Left lung (tissue), 10 donors: Measurements from ENCODE around the gene ADAP1. TPM values are rescaled to one million over a fixed set of nuclear protein-coding genes. Genes with fewer than 3 reads are reported as not detected.

Experiments
- ATAC-seq: fragments of 200-7000 bp; cut with Tn5 transposase; one replicate; pipeline ENCODE4 v1.9.1; 2020; ENCODE audit warnings: moderate library complexity
- DNase-seq, 4 donors: peaks; one replicate each; pipeline ENCODE4 v3.0.0-alpha.2; 2013 to 2020
- H3K27ac ChIP-seq, 2 donors: fragments of 200-600 bp; sonication (generic) in 1 of 2; one replicate each; pipeline versions ENCODE4 v1.5.0 to v1.8.0; 2020 to 2021
- H3K27me3 ChIP-seq, 2 donors: fragments of 200-600 bp; sonication (generic) in 1 of 2; one replicate each; pipeline versions ENCODE4 v1.5.0 to v1.8.0; 2020 to 2021
- H3K36me3 ChIP-seq, 2 donors: fragments of 200-600 bp; sonication (generic) in 1 of 2; one replicate each; pipeline versions ENCODE4 v1.5.0 to v1.8.0; 2020 to 2021
- H3K4me1 ChIP-seq, 2 donors: fragments of 200-600 bp; one replicate each; pipeline ENCODE4 v1.8.0; 2021
- H3K4me3 ChIP-seq, 2 donors: fragments of 200-600 bp; sonication (generic) in 1 of 2; one replicate each; pipeline versions ENCODE4 v1.5.0 to v1.8.0; 2020 to 2021; ENCODE audit warnings: mild to moderate bottlenecking in 1 of 2
- H3K9me3 ChIP-seq, 2 donors: fragments of 200-600 bp; sonication (generic) in 1 of 2; one replicate each; pipeline versions ENCODE4 v1.5.0 to v1.8.0; 2020 to 2021
- CTCF ChIP-seq, 2 donors: fragments of 200-600 bp; sonication (generic) in 1 of 2; IDR thresholded peaks; one replicate each; pipeline versions ENCODE4 v1.5.0 to v1.8.0; 2021; ENCODE audit warnings: antibody characterized with exemption in 2 of 2
- intact Hi-C, 2 donors: fragments of 100-400 bp; cut with DNase I; formaldehyde crosslinking; loops; one replicate each; pipeline versions ENCODE4 v1.11.2 to v1.14.2; 2022
- polyA plus RNA-seq, 6 donors: library from polyadenylated mRNA; unstranded; fragments of 120-200 nt; gene quantifications; one replicate each; pipeline ENCODE4 v1.2.1, GENCODE V29; 2013; ENCODE audit not compliant: insufficient read length in 6 of 6
- total RNA-seq, 2 donors: library from RNA; stranded (reverse); fragmentation: NEBNext Ultra II Directional; extraction: Animal tissue kit (Norgen Biotek cat#: 25700); gene quantifications; one replicate each; pipeline ENCODE4 v1.2.1, GENCODE V29; 2021
- donor health status: DM: no; HTN: yes; CAD: no.
- donor health status: DM: no; HTN: no; CAD: no.

The ADAP1 gene
- total and polyA plus RNA-seq, 8 donors = 5.1 to 35.1 (median 8.5) TPM

GRCh38 chr7:896346-897075 is 58.0 kb downstream of the ADAP1 start:
- intact Hi-C loops = no loop called here
- peak in 1 of 4 donors; percentile 77 for DNase-seq
- no peak overlapping the region for H3K4me3 ChIP-seq
- H3K27ac ChIP-seq = no peak overlapping the region
- H3K9me3 ChIP-seq = no peaks in the 10 kb centered on the region
- TF ChIP-seq CTCF (IDR thresholded peaks at IDR 0.05) = no peak
- H3K4me1 ChIP-seq = peaks cover 0 to 15% of the 10 kb centered on the region in 2 donors
- no peak for ATAC-seq
- H3K36me3 ChIP-seq = peaks cover 0 to 78% of the 10 kb centered on the region in 2 donors
- no peaks in the 10 kb centered on the region for H3K27me3 ChIP-seq

- Histone ChIP-seq H3K36me3 (peaks cover 0 to 87% of the 10 kb centered on the region in 2 donors), H3K9me3 (no peaks in the 10 kb centered on the region), H3K27me3 (no peaks in the 10 kb centered on the region), H3K4me1 (peaks cover 0 to 10% of the 10 kb centered on the region in 2 donors), H3K27ac (no peak overlapping the region), H3K4me3 (no peak overlapping the region)
- no peak for TF ChIP-seq CTCF (IDR thresholded peaks at IDR 0.05)
- intact Hi-C loops = no loop called here
- ATAC-seq (no peak), DNase-seq (peak in 1 of 4 donors; percentile 82)
Measured at GRCh38 chr7:895451-896052, 58.9 kb downstream of the ADAP1 start.

- Histone ChIP-seq H3K36me3 (peaks cover 0 to 88% of the 10 kb centered on the region in 2 donors), H3K27ac (no peak overlapping the region), H3K9me3 (no peaks in the 10 kb centered on the region), H3K4me1 (peaks cover 0 to 10% of the 10 kb centered on the region in 2 donors), H3K4me3 (no peak overlapping the region), H3K27me3 (no peaks in the 10 kb centered on the region)
- intact Hi-C loops = no loop called here
- no peak for ATAC-seq
- DNase-seq = peak in 1 of 4 donors; percentile 61
- TF ChIP-seq CTCF (IDR thresholded peaks at IDR 0.05) = no peak
Measured at GRCh38 chr7:894927-895450, 59.5 kb downstream of the ADAP1 start.

GRCh38 chr7:894164-894867 is 60.2 kb downstream of the ADAP1 start:
- DNase-seq (peak in 1 of 4 donors; percentile 80), ATAC-seq (no peak)
- H3K36me3 ChIP-seq = peaks cover 0 to 83% of the 10 kb centered on the region in 2 donors
- intact Hi-C loops = no loop called here
- H3K27me3 ChIP-seq = no peaks in the 10 kb centered on the region
- H3K4me1 ChIP-seq = peaks cover 0 to 10% of the 10 kb centered on the region in 2 donors
- no peak overlapping the region for H3K27ac ChIP-seq
- no peak overlapping the region for H3K4me3 ChIP-seq
- no peaks in the 10 kb centered on the region for H3K9me3 ChIP-seq
- no peak for TF ChIP-seq CTCF (IDR thresholded peaks at IDR 0.05)

- intact Hi-C loops = no loop called here
- Histone ChIP-seq H3K36me3 (peaks cover 0 to 83% of the 10 kb centered on the region in 2 donors), H3K4me3 (no peak overlapping the region), H3K4me1 (peaks cover 0 to 10% of the 10 kb centered on the region in 2 donors), H3K9me3 (no peaks in the 10 kb centered on the region), H3K27me3 (no peaks in the 10 kb centered on the region), H3K27ac (no peak overlapping the region)
- ATAC-seq (no peak), DNase-seq (peak in 1 of 4 donors; percentile 77)
- TF ChIP-seq CTCF (IDR thresholded peaks at IDR 0.05) = no peak
Measured at GRCh38 chr7:893686-894085, 60.8 kb downstream of the ADAP1 start.
